NCI-H345 treated with DMSO at 0.1 percent for 48 hours (cell line): ENCODE measurements around the gene HS6ST3.
"Not testable (repeated sequence)": the region's sequence is repeated elsewhere in the genome, so short reads cannot be mapped to it uniquely, and the experiment has no call there.

ENCODE experiments used
- DNase-seq: peaks from one replicate; lab custom pipeline; 2025; ENCODE audit not compliant: unreplicated experiment; lab: John Stamatoyannopoulos, UW

The HS6ST3 gene

GRCh38 chr13:96524398-96525020, 434.6 kb downstream of the HS6ST3 start:
- DNase-seq, result not testable (repeated sequence)

- no peak for DNase-seq
Observed at GRCh38 chr13:96525715-96526114, 435.8 kb downstream of the HS6ST3 start.

- no peak for DNase-seq
Observed at GRCh38 chr13:96527497-96527896, 437.6 kb downstream of the HS6ST3 start.

GRCh38 chr13:96532804-96533203, 442.9 kb downstream of the HS6ST3 start:
- DNase-seq, result no peak

GRCh38 chr13:96533408-96533807, 443.5 kb downstream of the HS6ST3 start:
- no peak for DNase-seq

- no peak for DNase-seq
Observed at GRCh38 chr13:96539791-96540190, 449.9 kb downstream of the HS6ST3 start.

GRCh38 chr13:96540670-96541069, 450.8 kb downstream of the HS6ST3 start:
- DNase-seq, result no peak

GRCh38 chr13:96542986-96543385, 453.1 kb downstream of the HS6ST3 start:
- DNase-seq, result no peak

GRCh38 chr13:96544957-96545356, 455.1 kb downstream of the HS6ST3 start:
- no peak for DNase-seq

GRCh38 chr13:96546463-96546862, 456.6 kb downstream of the HS6ST3 start:
- DNase-seq, result no peak

GRCh38 chr13:96551546-96551945, 461.6 kb downstream of the HS6ST3 start:
- peak; percentile 60 for DNase-seq

GRCh38 chr13:96552559-96552958, 462.7 kb downstream of the HS6ST3 start:
- DNase-seq, result no peak

GRCh38 chr13:96553796-96554195, 463.9 kb downstream of the HS6ST3 start:
- DNase-seq, result no peak

GRCh38 chr13:96573563-96573962, 483.7 kb downstream of the HS6ST3 start:
- DNase-seq, result no peak

GRCh38 chr13:96575423-96576320, 485.8 kb downstream of the HS6ST3 start:
- no peak for DNase-seq

GRCh38 chr13:96581741-96582140, 491.8 kb downstream of the HS6ST3 start:
- no peak for DNase-seq

GRCh38 chr13:96615252-96615651, 525.3 kb downstream of the HS6ST3 start:
- DNase-seq, result no peak

- DNase-seq, result no peak
Observed at GRCh38 chr13:96617528-96617927, 527.6 kb downstream of the HS6ST3 start.

- DNase-seq, result no peak
Observed at GRCh38 chr13:96621634-96622183, 531.8 kb downstream of the HS6ST3 start.

- DNase-seq, result no peak
Observed at GRCh38 chr13:96629331-96629730, 539.4 kb downstream of the HS6ST3 start.

- DNase-seq, result no peak
Observed at GRCh38 chr13:96632536-96633320, 542.8 kb downstream of the HS6ST3 start.
